ENCODE measurements around the gene QSOX2.

GRCh38 chr9:136225748-136226679, 19.6 kb downstream of the QSOX2 start:
- TF ChIP-seq CTCF (IDR thresholded peaks at IDR 0.05; ENCODE audit: low read length) (peak; percentile 98), EZH2 (IDR thresholded peaks at IDR 0.05; ENCODE audit: borderline replicate concordance, low read length) (no peak)
